ENCODE data around the gene CNTNAP5.

CNTNAP5 gene

GRCh38 chr2:124482551-124482950 is 457.5 kb downstream of the CNTNAP5 start:
- no peak overlapping the region for H2AFZ ChIP-seq (ENCODE audit: low read depth, low read length)
- H3K4me1 ChIP-seq (ENCODE audit: low read length): no peaks in the 10 kb centered on the region
- H3K36me3 ChIP-seq (replicated peaks; ENCODE audit: low read depth, low read length): no peaks in the 10 kb centered on the region
- no peak overlapping the region for H3K9ac ChIP-seq (ENCODE audit: low read length)
- no peaks in the 10 kb centered on the region for H3K79me2 ChIP-seq (ENCODE audit: low read length)
- H3K9me3 ChIP-seq (ENCODE audit: insufficient read depth, low read length): no peaks in the 10 kb centered on the region
- TF ChIP-seq EZH2phosphoT487 (IDR thresholded peaks at IDR 0.05; ENCODE audit: low read depth) (no peak), CTCF (IDR thresholded peaks at IDR 0.05; ENCODE audit: low read depth, low read length) (no peak)
- H3K27me3 ChIP-seq (ENCODE audit: low read depth, low read length): no peaks in the 10 kb centered on the region
- H3K4me2 ChIP-seq (ENCODE audit: low read length): no peak overlapping the region
- H4K20me1 ChIP-seq (ENCODE audit: insufficient read depth, low read length): no peaks in the 10 kb centered on the region
- no peak overlapping the region for H3K4me3 ChIP-seq (ENCODE audit: low read length)
- no peak overlapping the region for H3K27ac ChIP-seq (ENCODE audit: low read length)

- H3K9me3 ChIP-seq (ENCODE audit: insufficient read depth, low read length): no peaks in the 10 kb centered on the region
- H3K27ac ChIP-seq (ENCODE audit: low read length): no peak overlapping the region
- H3K27me3 ChIP-seq (ENCODE audit: low read depth, low read length): no peaks in the 10 kb centered on the region
- no peak overlapping the region for H3K4me3 ChIP-seq (ENCODE audit: low read length)
- H3K4me1 ChIP-seq (ENCODE audit: low read length): no peaks in the 10 kb centered on the region
- H4K20me1 ChIP-seq (ENCODE audit: insufficient read depth, low read length): no peaks in the 10 kb centered on the region
- H3K79me2 ChIP-seq (ENCODE audit: low read length): no peaks in the 10 kb centered on the region
- no peak overlapping the region for H3K4me2 ChIP-seq (ENCODE audit: low read length)
- no peak overlapping the region for H2AFZ ChIP-seq (ENCODE audit: low read depth, low read length)
- no peak for TF ChIP-seq CTCF (IDR thresholded peaks at IDR 0.05; ENCODE audit: low read depth, low read length)
- TF ChIP-seq EZH2phosphoT487 (IDR thresholded peaks at IDR 0.05; ENCODE audit: low read depth): no peak
- H3K36me3 ChIP-seq (replicated peaks; ENCODE audit: low read depth, low read length): no peaks in the 10 kb centered on the region
- no peak overlapping the region for H3K9ac ChIP-seq (ENCODE audit: low read length)
Observed at GRCh38 chr2:124485659-124486058, 460.6 kb downstream of the CNTNAP5 start.

- Histone ChIP-seq H2AFZ (ENCODE audit: low read depth, low read length) (no peak overlapping the region), H3K4me3 (ENCODE audit: low read length) (no peak overlapping the region), H3K36me3 (replicated peaks; ENCODE audit: low read depth, low read length) (no peaks in the 10 kb centered on the region), H3K9ac (ENCODE audit: low read length) (no peak overlapping the region), H3K79me2 (ENCODE audit: low read length) (no peaks in the 10 kb centered on the region), H3K9me3 (ENCODE audit: insufficient read depth, low read length) (no peaks in the 10 kb centered on the region), H4K20me1 (ENCODE audit: insufficient read depth, low read length) (no peaks in the 10 kb centered on the region), H3K27me3 (ENCODE audit: low read depth, low read length) (no peaks in the 10 kb centered on the region), H3K27ac (ENCODE audit: low read length) (no peak overlapping the region), H3K4me2 (ENCODE audit: low read length) (no peak overlapping the region), H3K4me1 (ENCODE audit: low read length) (no peaks in the 10 kb centered on the region)
- no peak for TF ChIP-seq CTCF (IDR thresholded peaks at IDR 0.05; ENCODE audit: low read depth, low read length)
- no peak for TF ChIP-seq EZH2phosphoT487 (IDR thresholded peaks at IDR 0.05; ENCODE audit: low read depth)
Observed at GRCh38 chr2:124489686-124490085, 464.6 kb downstream of the CNTNAP5 start.

DNA sequence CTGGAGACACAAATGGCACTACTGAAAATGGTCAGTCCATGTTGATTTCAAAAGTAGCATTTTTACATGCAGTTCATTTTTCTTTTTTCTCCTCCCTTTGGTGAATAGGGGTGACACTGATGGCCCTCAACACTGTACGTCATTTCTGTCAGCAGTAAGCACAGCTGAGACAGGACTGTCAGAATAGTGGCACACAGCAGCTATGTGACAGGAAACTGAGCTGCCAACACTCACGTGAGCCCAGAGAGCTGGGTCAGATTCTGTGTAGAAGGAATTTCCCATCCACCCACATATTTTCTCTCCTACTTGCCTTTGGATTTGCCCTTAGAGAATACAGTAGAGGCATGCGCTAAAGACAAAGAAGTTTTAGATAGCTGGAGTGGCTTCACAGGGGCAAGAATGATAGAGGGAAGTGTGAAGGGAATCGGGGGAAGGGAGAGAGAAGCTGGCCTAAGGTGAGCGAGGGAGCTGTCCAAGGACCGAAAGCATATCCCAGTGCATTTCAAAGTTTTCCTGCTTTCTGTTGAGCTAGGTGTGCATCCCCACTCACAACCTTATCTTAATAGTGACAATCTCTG is 476.6 kb downstream of the CNTNAP5 start:
- H3K4me2 ChIP-seq (ENCODE audit: low read length): no peak overlapping the region
- H3K79me2 ChIP-seq (ENCODE audit: low read length): no peaks in the 10 kb centered on the region
- no peak for TF ChIP-seq CTCF (IDR thresholded peaks at IDR 0.05; ENCODE audit: low read depth, low read length)
- TF ChIP-seq EZH2phosphoT487 (IDR thresholded peaks at IDR 0.05; ENCODE audit: low read depth): no peak
- H3K27ac ChIP-seq (ENCODE audit: low read length): no peak overlapping the region
- H3K9ac ChIP-seq (ENCODE audit: low read length): no peak overlapping the region
- H3K36me3 ChIP-seq (replicated peaks; ENCODE audit: low read depth, low read length): no peaks in the 10 kb centered on the region
- no peaks in the 10 kb centered on the region for H3K9me3 ChIP-seq (ENCODE audit: insufficient read depth, low read length)
- H3K27me3 ChIP-seq (ENCODE audit: low read depth, low read length): no peaks in the 10 kb centered on the region
- H2AFZ ChIP-seq (ENCODE audit: low read depth, low read length): no peak overlapping the region
- no peak overlapping the region for H3K4me3 ChIP-seq (ENCODE audit: low read length)
- no peaks in the 10 kb centered on the region for H3K4me1 ChIP-seq (ENCODE audit: low read length)
- H4K20me1 ChIP-seq (ENCODE audit: insufficient read depth, low read length): no peaks in the 10 kb centered on the region
